ENCODE data around the gene NDUFA13. TPM values are rescaled to one million over a fixed set of nuclear protein-coding genes. Genes with fewer than 3 reads are reported as not detected.

NDUFA13 gene
- total RNA-seq, 1 experiment from 2014 or later: 203 TPM

- intact Hi-C loops (cut with micrococcal nuclease; ENCODE audit: unreplicated experiment): no loop called here
- Histone ChIP-seq H3K9me2 (ENCODE audit: insufficient read depth) (no peaks in the 10 kb centered on the region), H3K4me2 (no peak overlapping the region), H2AFZ (no peak overlapping the region), H3K79me2 (ENCODE audit: low read depth) (no peaks in the 10 kb centered on the region), H3K27ac (no peak overlapping the region), H3K36me3 (ENCODE audit: low read depth) (0 out of 2 replicates have a peak, but pooled peaks cover 14% of the 10 kb centered on the region), H3K4me1 (replicated peaks; ENCODE audit: insufficient read depth) (no peaks in the 10 kb centered on the region), H3K27me3 (ENCODE audit: insufficient read depth, low read depth) (no peaks in the 10 kb centered on the region), H4K20me1 (ENCODE audit: insufficient read depth) (peaks cover 8% of the 10 kb centered on the region; the same call in 1 of the 2 replicates), H3F3A (ENCODE audit: insufficient read depth, low read depth) (peaks cover 38% of the 10 kb centered on the region; the same call in 1 of the 2 replicates), H3K4me3 (no peak overlapping the region), H3K9me3 (ENCODE audit: insufficient read depth, low read depth) (no peaks in the 10 kb centered on the region)
- TF ChIP-seq EZH2 (IDR thresholded peaks at IDR 0.05; ENCODE audit: low read depth): no peak
- TF ChIP-seq, protein P1, sequence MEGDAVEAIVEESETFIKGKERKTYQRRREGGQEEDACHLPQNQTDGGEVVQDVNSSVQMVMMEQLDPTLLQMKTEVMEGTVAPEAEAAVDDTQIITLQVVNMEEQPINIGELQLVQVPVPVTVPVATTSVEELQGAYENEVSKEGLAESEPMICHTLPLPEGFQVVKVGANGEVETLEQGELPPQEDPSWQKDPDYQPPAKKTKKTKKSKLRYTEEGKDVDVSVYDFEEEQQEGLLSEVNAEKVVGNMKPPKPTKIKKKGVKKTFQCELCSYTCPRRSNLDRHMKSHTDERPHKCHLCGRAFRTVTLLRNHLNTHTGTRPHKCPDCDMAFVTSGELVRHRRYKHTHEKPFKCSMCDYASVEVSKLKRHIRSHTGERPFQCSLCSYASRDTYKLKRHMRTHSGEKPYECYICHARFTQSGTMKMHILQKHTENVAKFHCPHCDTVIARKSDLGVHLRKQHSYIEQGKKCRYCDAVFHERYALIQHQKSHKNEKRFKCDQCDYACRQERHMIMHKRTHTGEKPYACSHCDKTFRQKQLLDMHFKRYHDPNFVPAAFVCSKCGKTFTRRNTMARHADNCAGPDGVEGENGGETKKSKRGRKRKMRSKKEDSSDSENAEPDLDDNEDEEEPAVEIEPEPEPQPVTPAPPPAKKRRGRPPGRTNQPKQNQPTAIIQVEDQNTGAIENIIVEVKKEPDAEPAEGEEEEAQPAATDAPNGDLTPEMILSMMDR (conservative IDR thresholded peaks at IDR 0.05): no peak
- ChIA-PET POLR2A (ENCODE audit: unreplicated experiment) (no interaction called here), CTCF (no interaction called here)
- DNase-seq: no peak
- BruUV-seq (replicated peaks): TSS peak; percentile 11
Observed at GRCh38 chr19:19505669-19506326, 10.2 kb upstream of the NDUFA13 start.

DNA sequence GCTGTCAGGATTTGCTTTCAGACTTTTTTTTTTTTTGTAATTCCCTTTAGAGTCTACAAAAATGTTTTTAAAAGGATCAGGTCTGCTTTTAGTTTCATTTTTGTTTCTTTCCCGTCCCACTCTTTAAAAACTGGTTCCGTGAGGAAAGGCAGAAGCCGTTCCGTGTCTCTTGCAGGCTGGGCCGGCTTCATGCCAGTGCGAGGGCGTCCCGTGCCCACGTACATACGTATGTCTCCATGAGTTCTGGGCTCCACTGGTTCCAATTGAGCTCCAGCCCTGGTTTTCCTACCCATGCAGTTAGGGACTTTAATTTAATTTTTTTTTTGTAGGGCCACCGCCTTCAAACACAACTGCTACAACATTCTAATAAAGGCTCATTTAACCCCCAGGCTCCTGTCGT lies 9.4 kb upstream of the NDUFA13 start:
- H3K36me3 ChIP-seq (ENCODE audit: low read depth): 0 out of 2 replicates have a peak, but pooled peaks cover 14% of the 10 kb centered on the region
- POLR2A ChIA-PET (ENCODE audit: unreplicated experiment): no interaction called here
- H3K4me3 ChIP-seq: no peak overlapping the region
- no peaks in the 10 kb centered on the region for H3K79me2 ChIP-seq (ENCODE audit: low read depth)
- H4K20me1 ChIP-seq (ENCODE audit: insufficient read depth): peaks cover 8% of the 10 kb centered on the region; the same call in 1 of the 2 replicates
- TF ChIP-seq EZH2 (IDR thresholded peaks at IDR 0.05; ENCODE audit: low read depth): no peak
- TF ChIP-seq, protein P1 (conservative IDR thresholded peaks at IDR 0.05): no peak
- no peaks in the 10 kb centered on the region for H3K4me1 ChIP-seq (replicated peaks; ENCODE audit: insufficient read depth)
- intact Hi-C loops (cut with micrococcal nuclease; ENCODE audit: unreplicated experiment): no loop called here
- CTCF ChIA-PET: no interaction called here
- H3K27me3 ChIP-seq (ENCODE audit: insufficient read depth, low read depth): no peaks in the 10 kb centered on the region
- no peak overlapping the region for H2AFZ ChIP-seq
- BruUV-seq (replicated peaks): no TSS peak
- H3F3A ChIP-seq (ENCODE audit: insufficient read depth, low read depth): peaks cover 45% of the 10 kb centered on the region; the same call in 1 of the 2 replicates
- no peaks in the 10 kb centered on the region for H3K9me3 ChIP-seq (ENCODE audit: insufficient read depth, low read depth)
- DNase-seq: no peak
- no peak overlapping the region for H3K4me2 ChIP-seq
- no peaks in the 10 kb centered on the region for H3K9me2 ChIP-seq (ENCODE audit: insufficient read depth)
- H3K27ac ChIP-seq: no peak overlapping the region

DNA sequence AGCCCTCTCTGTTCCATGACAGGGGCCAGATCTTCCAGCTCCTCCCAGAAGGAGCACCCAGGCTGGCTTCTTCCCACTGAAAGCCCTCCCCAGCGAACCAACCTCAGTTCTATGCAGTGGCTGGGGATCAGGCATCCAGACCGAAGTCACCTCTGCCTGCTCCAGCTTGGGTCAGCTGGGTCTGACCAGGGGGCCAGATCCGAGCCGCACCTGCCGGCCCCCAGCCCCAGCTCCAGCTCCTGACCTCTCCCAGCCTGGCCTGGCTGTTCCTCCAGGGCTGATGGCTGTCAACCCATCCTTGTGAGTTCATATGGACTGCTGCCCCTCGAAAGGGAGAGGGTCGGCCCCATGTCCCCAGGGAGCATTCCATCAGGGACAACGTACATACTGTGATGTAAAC lies 8.7 kb upstream of the NDUFA13 start:
- H3K27me3 ChIP-seq (ENCODE audit: insufficient read depth, low read depth): no peaks in the 10 kb centered on the region
- H3K4me3 ChIP-seq: no peak overlapping the region
- 0 out of 2 replicates have a peak, but pooled peaks cover 11% of the 10 kb centered on the region for H3K36me3 ChIP-seq (ENCODE audit: low read depth)
- BruUV-seq (replicated peaks): no TSS peak
- no peaks in the 10 kb centered on the region for H3K79me2 ChIP-seq (ENCODE audit: low read depth)
- ChIA-PET POLR2A (ENCODE audit: unreplicated experiment) (no interaction called here), CTCF (no interaction called here)
- intact Hi-C loops (cut with micrococcal nuclease; ENCODE audit: unreplicated experiment): no loop called here
- H3K4me1 ChIP-seq (replicated peaks; ENCODE audit: insufficient read depth): no peaks in the 10 kb centered on the region
- H3K4me2 ChIP-seq: no peak overlapping the region
- H3K27ac ChIP-seq: no peak overlapping the region
- no peak for TF ChIP-seq EZH2 (IDR thresholded peaks at IDR 0.05; ENCODE audit: low read depth)
- TF ChIP-seq, protein P1 (conservative IDR thresholded peaks at IDR 0.05): no peak
- H3K9me2 ChIP-seq (ENCODE audit: insufficient read depth): no peaks in the 10 kb centered on the region
- DNase-seq: no peak
- H3F3A ChIP-seq (ENCODE audit: insufficient read depth, low read depth): peaks cover 52% of the 10 kb centered on the region; the same call in 1 of the 2 replicates
- H4K20me1 ChIP-seq (ENCODE audit: insufficient read depth): peaks cover 4% of the 10 kb centered on the region; the same call in 1 of the 2 replicates
- H2AFZ ChIP-seq: no peak overlapping the region
- no peaks in the 10 kb centered on the region for H3K9me3 ChIP-seq (ENCODE audit: insufficient read depth, low read depth)
